Keratinocyte (primary cell): Measurements from ENCODE around the gene RNF212B. TPM values are rescaled to one million over a fixed set of nuclear protein-coding genes. Genes with fewer than 3 reads are reported as not detected.

Source experiments
- DNase-seq: peaks from one replicate; pipeline ENCODE4 v3.0.0-alpha.2; 2011; ENCODE audit warnings: low read depth, missing footprints, low spot score
- FAIRE-seq: peaks from 2 replicates; lab custom pipeline; 2011; peaks lifted over from hg19 to GRCh38; lab: Jason Lieb, UNC
- H2AFZ ChIP-seq: 2 replicates; pipeline ENCODE4 v1.6.0; 2012; ENCODE audit warnings: low read length, control low read depth, inconsistent platforms; ENCODE audit not compliant: control insufficient read depth
- H3K27ac ChIP-seq: 2 replicates; pipeline ENCODE4 v1.5.1; 2011; ENCODE audit warnings: low read length; ENCODE audit not compliant: control insufficient read depth, insufficient read depth
- H3K27me3 ChIP-seq: 3 replicates; pipeline ENCODE4 v1.6.0; 2011; ENCODE audit warnings: low read length; ENCODE audit not compliant: control insufficient read depth, insufficient read depth; ENCODE audit errors: extremely low read depth
- H3K36me3 ChIP-seq, 2 experiments: 2 replicates in 1 of 2; 3 replicates in 1 of 2; pipeline ENCODE4 v1.5.1; 2011; ENCODE audit warnings: low read length in 2 of 2, mild to moderate bottlenecking in 1 of 2; ENCODE audit not compliant: control insufficient read depth in 2 of 2, insufficient read depth in 2 of 2; ENCODE audit errors: extremely low read depth in 1 of 2
- H3K4me1 ChIP-seq: 3 replicates; pipeline ENCODE4 v1.5.1; 2011; ENCODE audit warnings: low read length; ENCODE audit not compliant: control insufficient read depth, insufficient read depth; ENCODE audit errors: extremely low read depth
- H3K4me2 ChIP-seq: 3 replicates; pipeline ENCODE4 v1.6.0; 2011; ENCODE audit warnings: low read depth, low read length; ENCODE audit not compliant: control insufficient read depth, insufficient read depth; ENCODE audit errors: extremely low read depth
- H3K4me3 ChIP-seq, 3 experiments: fragments of 200-600 bp in 1 of 3; sonication (generic) in 1 of 3; 2 replicates in 2 of 3; 3 replicates in 1 of 3; pipeline ENCODE4 v1.5.1; 2011 to 2016; ENCODE audit warnings: low read length in 3 of 3, mild to moderate bottlenecking in 3 of 3, control low read depth in 2 of 3, inconsistent platforms in 1 of 3, low read depth in 1 of 3, mixed read lengths in 1 of 3, mixed run types in 1 of 3, moderate library complexity in 1 of 3; ENCODE audit not compliant: control insufficient read depth in 2 of 3, insufficient read depth in 2 of 3; ENCODE audit errors: extremely low read depth in 1 of 3
- H3K79me2 ChIP-seq: 2 replicates; pipeline ENCODE4 v1.6.0; 2012; ENCODE audit warnings: low read length; ENCODE audit not compliant: control insufficient read depth, insufficient read depth
- H3K9ac ChIP-seq: 3 replicates; pipeline ENCODE4 v1.6.0; 2011; ENCODE audit warnings: low read length; ENCODE audit not compliant: control insufficient read depth, insufficient read depth; ENCODE audit errors: extremely low read depth
- H3K9me1 ChIP-seq: 3 replicates; pipeline ENCODE4 v1.6.0; 2011; ENCODE audit warnings: low read length; ENCODE audit not compliant: control insufficient read depth, insufficient read depth; ENCODE audit errors: extremely low read depth
- H3K9me3 ChIP-seq: 2 replicates; pipeline ENCODE4 v1.5.1; 2012; ENCODE audit warnings: low read depth, low read length; ENCODE audit not compliant: control insufficient read depth
- H4K20me1 ChIP-seq: 3 replicates; pipeline ENCODE4 v1.6.0; 2011; ENCODE audit warnings: low read length; ENCODE audit not compliant: control insufficient read depth, insufficient read depth; ENCODE audit errors: extremely low read depth
- CTCF ChIP-seq, 3 experiments: IDR thresholded peaks in 1 of 3; conservative IDR thresholded peaks in 1 of 3; optimal IDR thresholded peaks in 1 of 3; 2 replicates in 2 of 3; 3 replicates in 1 of 3; pipeline versions ENCODE3 to v1.5.1; 2011; ENCODE audit warnings: low read length in 3 of 3, mild to moderate bottlenecking in 3 of 3, moderate library complexity in 2 of 3, control low read depth in 1 of 3, inconsistent platforms in 1 of 3; ENCODE audit not compliant: insufficient read depth in 2 of 3; ENCODE audit errors: extremely low read depth in 1 of 3
- EZH2 ChIP-seq: IDR thresholded peaks from one replicate; pipeline ENCODE4 v1.6.1; 2012; ENCODE audit warnings: inconsistent platforms, mild to moderate bottlenecking, low read length, moderate library complexity
- dilution Hi-C: fragments of 300-500 bp; cut with MboI; formaldehyde crosslinking; loops from one replicate; pipeline ENCODE4 v1.7.0; 2020; ENCODE audit warnings: low sequenced_read_pairs; ENCODE audit not compliant: extremely low pct_ligation_motif_present
- polyA plus RNA-seq, 5 experiments: library from polyadenylated mRNA; depleted of rRNA in 3 of 5; stranded (reverse) in 3 of 5; stranded (forward) in 1 of 5; unstranded in 1 of 5; fragments of >200 nt; gene quantifications; 1 replicate in 1 of 5; 2 replicates in 3 of 5; 3 replicates in 1 of 5; pipeline versions ENCODE4 v1.2.1 to v1.2.3, GENCODE V29; 2011 to 2012; ENCODE audit warnings: missing spikeins in 2 of 5, low read depth in 1 of 5, low replicate concordance in 1 of 5

Gene RNF212B
- polyA plus RNA-seq, 1 donor (not counting 4 experiments of a cell fraction or from before 2014, with no cell fraction given), result not detected

GRCh38 chr14:23248601-23249000, 10.9 kb downstream of the RNF212B start:
- Histone ChIP-seq H3K9me3 (no peaks in the 10 kb centered on the region), H3K4me3 (no peak overlapping the region), H3K9me1 (no peaks in the 10 kb centered on the region), H3K4me2 (no peak overlapping the region), H3K27ac (no peak overlapping the region), H2AFZ (no peak overlapping the region), H3K4me1 (peaks cover 14% of the 10 kb centered on the region), H3K36me3 (no peaks in the 10 kb centered on the region), H4K20me1 (no peaks in the 10 kb centered on the region), H3K27me3 (no peaks in the 10 kb centered on the region), H3K9ac (no peak overlapping the region), H3K79me2 (no peaks in the 10 kb centered on the region)
- no peak for FAIRE-seq
- no peak for DNase-seq
- dilution Hi-C loops, result no loop called here
- TF ChIP-seq CTCF (optimal IDR thresholded peaks at IDR 0.05 in 1 of 3, IDR thresholded peaks at IDR 0.05 in 1 of 3, conservative IDR thresholded peaks at IDR 0.05 in 1 of 3; ENCODE audit: extremely low read depth in 1 of 3, insufficient read depth in 2 of 3, low read length in 3 of 3) (no peak), EZH2 (no peak)

GRCh38 chr14:23249824-23250223, 12.1 kb downstream of the RNF212B start:
- no peak for TF ChIP-seq EZH2
- TF ChIP-seq CTCF (optimal IDR thresholded peaks at IDR 0.05 in 1 of 3, IDR thresholded peaks at IDR 0.05 in 1 of 3, conservative IDR thresholded peaks at IDR 0.05 in 1 of 3; ENCODE audit: extremely low read depth in 1 of 3, insufficient read depth in 2 of 3, low read length in 3 of 3), result no peak
- Histone ChIP-seq H4K20me1 (no peaks in the 10 kb centered on the region), H3K4me1 (peaks cover 14% of the 10 kb centered on the region), H3K4me2 (no peak overlapping the region), H2AFZ (no peak overlapping the region), H3K9me3 (no peaks in the 10 kb centered on the region), H3K9me1 (no peaks in the 10 kb centered on the region), H3K79me2 (no peaks in the 10 kb centered on the region), H3K27ac (no peak overlapping the region), H3K36me3 (no peaks in the 10 kb centered on the region), H3K9ac (no peak overlapping the region), H3K4me3 (no peak overlapping the region), H3K27me3 (no peaks in the 10 kb centered on the region)
- DNase-seq (no peak), FAIRE-seq (no peak)
- dilution Hi-C loops, result no loop called here
